Brain microvascular endothelial cell (primary cell): ENCODE data around the gene ACAD11.

Source experiments
- DNase-seq: peaks from one replicate; pipeline ENCODE4 v3.0.0-alpha.2; 2020
- H3K27ac ChIP-seq: fragments of 250-450 bp; sonication (Bioruptor Pico); 2 replicates; pipeline ENCODE4 v1.5.1; 2020; ENCODE audit warnings: mild to moderate bottlenecking, moderate library complexity
- H3K27me3 ChIP-seq: fragments of 250-450 bp; sonication (Bioruptor Pico); replicated peaks from 2 replicates; pipeline ENCODE4 v1.5.1; 2020; ENCODE audit warnings: mild to moderate bottlenecking
- H3K36me3 ChIP-seq: fragments of 250-450 bp; sonication (Bioruptor Pico); replicated peaks from 2 replicates; pipeline ENCODE4 v1.5.1; 2020; ENCODE audit warnings: mild to moderate bottlenecking
- H3K4me3 ChIP-seq: 2 replicates; pipeline ENCODE4 v1.5.1; 2011; ENCODE audit warnings: low read depth, mild to moderate bottlenecking, control low read depth, low read length, moderate library complexity
- CTCF ChIP-seq: IDR thresholded peaks from 2 replicates; pipeline ENCODE4 v1.5.1; 2011; ENCODE audit warnings: low read depth, mild to moderate bottlenecking, moderate library complexity, low read length, control low read depth, inconsistent platforms; ENCODE audit errors: missing control alignments
- in situ Hi-C: cut with HindIII; loops from 2 replicates; pipeline ENCODE4 v1.10.0; 2017; ENCODE audit warnings: low sequenced_read_pairs, low pct_ligation_motif_present

ACAD11 gene

GRCh38 chr3:132638706-132639105 lies 20.9 kb downstream of the ACAD11 start:
- in situ Hi-C loops: loop anchor here (25.0 kb wide), 1 partner anchor 101 kb away; no protein-coding TSS in a partner anchor
- DNase-seq: no peak
- H3K4me3 ChIP-seq: no peak overlapping the region
- no peaks in the 10 kb centered on the region for H3K36me3 ChIP-seq
- no peak overlapping the region for H3K27ac ChIP-seq
- H3K27me3 ChIP-seq: no peaks in the 10 kb centered on the region
- TF ChIP-seq CTCF: no peak

DNA sequence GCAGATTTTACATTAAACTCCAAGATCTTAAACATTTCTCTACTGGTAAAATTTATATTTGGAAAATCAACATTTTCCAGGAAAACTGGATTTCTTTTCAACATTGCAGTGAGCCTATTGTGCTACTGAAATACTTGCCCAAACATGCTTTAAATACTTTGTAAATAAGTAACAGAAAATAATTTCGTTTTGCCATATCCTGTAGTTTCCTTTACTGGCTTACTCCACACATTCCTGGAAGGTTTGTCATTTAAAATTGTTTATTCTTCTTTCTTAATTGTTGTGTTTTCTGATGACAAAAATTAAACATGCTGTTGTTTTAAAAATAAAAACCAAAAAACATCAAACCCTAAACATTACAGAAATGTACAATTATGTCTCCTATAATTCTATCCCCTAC lies 22.0 kb downstream of the ACAD11 start:
- in situ Hi-C loops: loop anchor here (25.0 kb wide), 1 partner anchor 100 kb away; no protein-coding TSS in a partner anchor
- Histone ChIP-seq H3K36me3 (no peaks in the 10 kb centered on the region), H3K27ac (no peak overlapping the region), H3K4me3 (no peak overlapping the region), H3K27me3 (no peaks in the 10 kb centered on the region)
- TF ChIP-seq CTCF: no peak
- no peak for DNase-seq

DNA sequence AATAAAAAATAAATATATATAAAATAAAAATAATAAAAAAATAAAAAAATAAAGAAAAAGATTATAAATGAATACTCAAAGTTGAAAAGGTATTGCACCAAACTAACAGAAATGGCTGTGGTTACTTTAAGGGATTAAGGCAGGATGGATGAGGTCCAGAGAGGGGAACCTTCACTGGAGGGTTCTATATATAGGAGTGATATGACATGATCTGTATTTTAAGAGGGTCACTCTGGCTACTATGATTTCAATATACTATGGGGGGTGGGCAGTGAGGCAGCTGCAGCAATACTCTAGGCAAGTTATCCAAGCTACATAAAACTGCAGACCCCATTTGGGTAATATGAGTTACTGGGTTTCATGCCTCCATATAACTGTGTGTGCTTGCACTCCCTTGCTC lies 24.6 kb downstream of the ACAD11 start:
- TF ChIP-seq CTCF: no peak
- no peaks in the 10 kb centered on the region for H3K27me3 ChIP-seq
- in situ Hi-C loops: loop anchor here (25.0 kb wide), 1 partner anchor 98 kb away; no protein-coding TSS in a partner anchor
- no peak for DNase-seq
- H3K36me3 ChIP-seq: no peaks in the 10 kb centered on the region
- H3K4me3 ChIP-seq: no peak overlapping the region
- no peak overlapping the region for H3K27ac ChIP-seq

GRCh38 chr3:132630612-132631011 lies 29.0 kb downstream of the ACAD11 start:
- no peak for TF ChIP-seq CTCF
- H3K36me3 ChIP-seq: no peaks in the 10 kb centered on the region
- in situ Hi-C loops: loop anchor here (25.0 kb wide), 1 partner anchor 93 kb away; no protein-coding TSS in a partner anchor
- DNase-seq: no peak
- H3K27ac ChIP-seq: peak overlapping the region; percentile 88
- H3K4me3 ChIP-seq: no peak overlapping the region
- H3K27me3 ChIP-seq: no peaks in the 10 kb centered on the region

DNA sequence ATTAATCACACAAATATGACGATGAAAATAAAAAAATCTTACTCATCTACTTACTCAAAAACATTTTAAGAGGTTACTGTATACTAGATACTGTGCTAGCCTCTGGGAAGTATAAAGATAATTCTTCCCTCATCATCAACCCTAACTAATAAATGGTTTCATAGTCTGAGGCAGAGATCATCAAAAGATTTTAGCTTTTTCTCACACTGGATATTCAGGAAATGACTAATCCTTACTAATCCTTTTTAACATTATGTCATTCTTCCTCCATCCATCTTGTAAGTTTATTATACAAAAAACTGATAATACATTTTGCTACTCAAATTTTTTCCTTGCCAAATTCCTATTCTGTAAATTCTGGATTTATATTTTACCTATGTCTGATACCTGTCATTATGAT lies 29.7 kb downstream of the ACAD11 start:
- Histone ChIP-seq H3K36me3 (no peaks in the 10 kb centered on the region), H3K27ac (peak overlapping the region; percentile 88), H3K27me3 (no peaks in the 10 kb centered on the region), H3K4me3 (no peak overlapping the region)
- DNase-seq: no peak
- no peak for TF ChIP-seq CTCF
- in situ Hi-C loops: loop anchor here (25.0 kb wide), 1 partner anchor 93 kb away; no protein-coding TSS in a partner anchor

DNA sequence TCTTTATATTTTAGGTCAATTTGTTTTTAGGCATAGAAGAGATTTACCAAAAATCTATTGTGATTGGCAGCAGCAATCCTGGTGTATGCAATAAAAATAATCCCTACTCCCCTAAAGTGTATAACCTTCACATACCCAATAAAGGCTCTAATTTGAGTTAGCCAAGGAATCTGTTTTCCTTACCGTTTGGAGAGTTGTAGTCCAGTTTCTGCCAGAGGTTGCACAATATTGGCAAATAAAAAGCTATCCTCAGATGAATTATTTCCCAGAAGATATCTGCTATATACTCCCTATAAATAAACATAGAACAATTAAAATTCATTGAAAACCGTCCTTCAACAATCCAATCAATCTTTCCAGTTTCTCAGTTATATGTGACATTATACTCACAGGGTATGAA lies 31.5 kb downstream of the ACAD11 start:
- no peak overlapping the region for H3K4me3 ChIP-seq
- no peaks in the 10 kb centered on the region for H3K27me3 ChIP-seq
- in situ Hi-C loops: loop anchor here (25.0 kb wide), 1 partner anchor 91 kb away; no protein-coding TSS in a partner anchor
- no peak overlapping the region for H3K27ac ChIP-seq
- H3K36me3 ChIP-seq: no peaks in the 10 kb centered on the region
- no peak for TF ChIP-seq CTCF
- DNase-seq: no peak
